Endothelial cell of umbilical vein (primary cell): Measurements from ENCODE around the gene CDC42BPB.

Experiments used
- EZH2 ChIP-seq: IDR thresholded peaks from 2 replicates; pipeline ENCODE4 v1.6.1; 2012; ENCODE audit warnings: borderline replicate concordance, low read depth, mild to moderate bottlenecking, moderate library complexity, low read length, inconsistent platforms; ENCODE audit not compliant: severe bottlenecking
- JUN ChIP-seq: IDR thresholded peaks from 2 replicates; pipeline ENCODE4 v1.6.1; 2011; ENCODE audit warnings: borderline replicate concordance, low read depth; ENCODE audit not compliant: insufficient read length, insufficient read depth
- MAX ChIP-seq: IDR thresholded peaks from 2 replicates; pipeline ENCODE4 v1.6.1; 2011; ENCODE audit not compliant: insufficient read depth, insufficient read length
- MYC ChIP-seq: IDR thresholded peaks from one replicate; pipeline ENCODE4 v1.6.1; 2011; ENCODE audit warnings: mild to moderate bottlenecking, low read depth, low read length
- POLR2A ChIP-seq: IDR thresholded peaks from 2 replicates; pipeline ENCODE4 v1.6.1; 2012; ENCODE audit warnings: low read depth, mild to moderate bottlenecking, control low read depth, low read length
- POLR2AphosphoS5 ChIP-seq: IDR thresholded peaks from 2 replicates; pipeline ENCODE4 v1.6.1; 2012; ENCODE audit warnings: low read depth, mild to moderate bottlenecking, control low read depth, low read length, moderate library complexity; ENCODE audit not compliant: insufficient read depth
- TF ChIP-seq, protein P1 (sequence below), 2 donors: IDR thresholded peaks; 1 replicate in 1 of 2; 2 replicates in 1 of 2; pipeline ENCODE4 v1.5.1; 2011; ENCODE audit warnings: low read length in 2 of 2, mild to moderate bottlenecking in 2 of 2, moderate library complexity in 2 of 2, control low read depth in 1 of 2, inconsistent platforms in 1 of 2, low read depth in 1 of 2; ENCODE audit not compliant: insufficient read depth in 1 of 2; ENCODE audit errors: extremely low read depth in 1 of 2

GRCh38 chr14:103095210-103095778, 37.9 kb upstream of the CDC42BPB start:
- TF ChIP-seq, protein P1, sequence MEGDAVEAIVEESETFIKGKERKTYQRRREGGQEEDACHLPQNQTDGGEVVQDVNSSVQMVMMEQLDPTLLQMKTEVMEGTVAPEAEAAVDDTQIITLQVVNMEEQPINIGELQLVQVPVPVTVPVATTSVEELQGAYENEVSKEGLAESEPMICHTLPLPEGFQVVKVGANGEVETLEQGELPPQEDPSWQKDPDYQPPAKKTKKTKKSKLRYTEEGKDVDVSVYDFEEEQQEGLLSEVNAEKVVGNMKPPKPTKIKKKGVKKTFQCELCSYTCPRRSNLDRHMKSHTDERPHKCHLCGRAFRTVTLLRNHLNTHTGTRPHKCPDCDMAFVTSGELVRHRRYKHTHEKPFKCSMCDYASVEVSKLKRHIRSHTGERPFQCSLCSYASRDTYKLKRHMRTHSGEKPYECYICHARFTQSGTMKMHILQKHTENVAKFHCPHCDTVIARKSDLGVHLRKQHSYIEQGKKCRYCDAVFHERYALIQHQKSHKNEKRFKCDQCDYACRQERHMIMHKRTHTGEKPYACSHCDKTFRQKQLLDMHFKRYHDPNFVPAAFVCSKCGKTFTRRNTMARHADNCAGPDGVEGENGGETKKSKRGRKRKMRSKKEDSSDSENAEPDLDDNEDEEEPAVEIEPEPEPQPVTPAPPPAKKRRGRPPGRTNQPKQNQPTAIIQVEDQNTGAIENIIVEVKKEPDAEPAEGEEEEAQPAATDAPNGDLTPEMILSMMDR (IDR thresholded peaks at IDR 0.05; ENCODE audit: extremely low read depth in 1 of 2, insufficient read depth in 1 of 2, low read depth in 1 of 2, low read length in 2 of 2), result no peak
- no peak for TF ChIP-seq JUN
- TF ChIP-seq POLR2A, result no peak
- no peak for TF ChIP-seq EZH2
- no peak for TF ChIP-seq POLR2AphosphoS5
- TF ChIP-seq MYC, result no peak
- no peak for TF ChIP-seq MAX
